ENCODE data around the gene FEV. TPM values are rescaled to one million over a fixed set of nuclear protein-coding genes. Genes with fewer than 3 reads are reported as not detected.
A peak's percentile ranks its signal among the peaks of the same experiment; 100 is the strongest.

Gene FEV
- total and polyA plus RNA-seq, 3 experiments from 2014 or later, result not detected

- no peaks in the 10 kb centered on the region for H3K9me3 ChIP-seq (ENCODE audit: low read length)
- no peaks in the 10 kb centered on the region for H3K4me1 ChIP-seq (ENCODE audit: insufficient read depth, low read length)
- H3K36me3 ChIP-seq (ENCODE audit: insufficient read depth, low read length), result no peaks in the 10 kb centered on the region
- H3K36me3 Mint-ChIP-seq, result no peaks in the 10 kb centered on the region
- CTCF ChIA-PET, result interaction anchor here (1.2 to 4.5 kb wide), 2 partner anchors 11 to 129 kb away, joined by 4 to 65 read pairs; partner anchors contain the start of gene NHEJ1
- H3K27ac ChIP-seq (ENCODE audit: low read depth, low read length), result no peak overlapping the region
- H3K27me3 Mint-ChIP-seq, result peaks cover 14 to 28% of the 10 kb centered on the region in 2 donors
- H3K4me3 Mint-ChIP-seq, result no peak overlapping the region
- no peak for DNase-seq
- POLR2A ChIA-PET, result no interaction called here
- H3K9me3 Mint-ChIP-seq, result no peaks in the 10 kb centered on the region
- no peak overlapping the region for H3K27ac Mint-ChIP-seq
- peaks cover 4% of the 10 kb centered on the region for H3K27me3 ChIP-seq (ENCODE audit: insufficient read depth, low read length, poor library complexity, severe bottlenecking)
- H3K4me1 Mint-ChIP-seq, result no peaks in the 10 kb centered on the region
- no peak overlapping the region for H3K4me3 ChIP-seq (ENCODE audit: low read length)
Measured at GRCh38 chr2:219027511-219028055, 42.6 kb upstream of the FEV start.

- Histone ChIP-seq H3K4me1 (ENCODE audit: insufficient read depth, low read length) (no peaks in the 10 kb centered on the region), H3K4me3 (ENCODE audit: low read length) (no peak overlapping the region), H3K27me3 (ENCODE audit: insufficient read depth, low read length, poor library complexity, severe bottlenecking) (peaks cover 4% of the 10 kb centered on the region), H3K36me3 (ENCODE audit: insufficient read depth, low read length) (no peaks in the 10 kb centered on the region), H3K9me3 (ENCODE audit: low read length) (no peaks in the 10 kb centered on the region), H3K27ac (ENCODE audit: low read depth, low read length) (no peak overlapping the region)
- H3K9me3 Mint-ChIP-seq, result no peaks in the 10 kb centered on the region
- no peak overlapping the region for H3K4me3 Mint-ChIP-seq
- POLR2A ChIA-PET, result no interaction called here
- no peaks in the 10 kb centered on the region for H3K36me3 Mint-ChIP-seq
- H3K27ac Mint-ChIP-seq, result no peak overlapping the region
- H3K27me3 Mint-ChIP-seq, result peaks cover 10 to 24% of the 10 kb centered on the region in 2 donors
- CTCF ChIA-PET, result interaction anchor here (1.2 to 1.5 kb wide), 2 partner anchors 10 to 22 kb away, joined by 3 to 4 read pairs; no protein-coding TSS in a partner anchor
- no peaks in the 10 kb centered on the region for H3K4me1 Mint-ChIP-seq
- no peak for DNase-seq
Measured at GRCh38 chr2:219026946-219027345, 42.0 kb upstream of the FEV start.

- ChIA-PET POLR2A (no interaction called here), CTCF (interaction anchor here (1.5 to 2.5 kb wide), 3 partner anchors 21 to 46 kb away, joined by 3 to 8 read pairs (median 6); no protein-coding TSS in a partner anchor)
- Histone ChIP-seq H3K27me3 (ENCODE audit: insufficient read depth, low read length, poor library complexity, severe bottlenecking) (peaks cover 4% of the 10 kb centered on the region), H3K4me1 (ENCODE audit: insufficient read depth, low read length) (no peaks in the 10 kb centered on the region), H3K4me3 (ENCODE audit: low read length) (no peak overlapping the region), H3K9me3 (ENCODE audit: low read length) (no peaks in the 10 kb centered on the region), H3K27ac (ENCODE audit: low read depth, low read length) (no peak overlapping the region), H3K36me3 (ENCODE audit: insufficient read depth, low read length) (no peaks in the 10 kb centered on the region)
- peaks cover 9 to 19% of the 10 kb centered on the region in 2 donors for H3K27me3 Mint-ChIP-seq
- no peak for DNase-seq
- no peaks in the 10 kb centered on the region for H3K9me3 Mint-ChIP-seq
- H3K4me1 Mint-ChIP-seq, result no peaks in the 10 kb centered on the region
- H3K36me3 Mint-ChIP-seq, result no peaks in the 10 kb centered on the region
- H3K4me3 Mint-ChIP-seq, result no peak overlapping the region
- no peak overlapping the region for H3K27ac Mint-ChIP-seq
Measured at GRCh38 chr2:219025637-219026585, 40.9 kb upstream of the FEV start.

GRCh38 chr2:219024059-219024458 lies 39.1 kb upstream of the FEV start:
- H3K4me1 Mint-ChIP-seq, result no peaks in the 10 kb centered on the region
- no peak overlapping the region for H3K4me3 ChIP-seq (ENCODE audit: low read length)
- peaks cover 9% of the 10 kb centered on the region in 2 donors for H3K27me3 Mint-ChIP-seq
- DNase-seq, result no peak
- H3K9me3 Mint-ChIP-seq, result no peaks in the 10 kb centered on the region
- H3K36me3 Mint-ChIP-seq, result no peaks in the 10 kb centered on the region
- H3K4me3 Mint-ChIP-seq, result no peak overlapping the region
- no peaks in the 10 kb centered on the region for H3K27me3 ChIP-seq (ENCODE audit: insufficient read depth, low read length, poor library complexity, severe bottlenecking)
- no peaks in the 10 kb centered on the region for H3K4me1 ChIP-seq (ENCODE audit: insufficient read depth, low read length)
- CTCF ChIA-PET, result interaction anchor here (1.8 to 2.5 kb wide), 3 partner anchors 34 to 148 kb away, joined by 3 to 8 read pairs (median 6); no protein-coding TSS in a partner anchor
- no peak overlapping the region for H3K27ac ChIP-seq (ENCODE audit: low read depth, low read length)
- no peak overlapping the region for H3K27ac Mint-ChIP-seq
- POLR2A ChIA-PET, result no interaction called here
- no peaks in the 10 kb centered on the region for H3K36me3 ChIP-seq (ENCODE audit: insufficient read depth, low read length)
- H3K9me3 ChIP-seq (ENCODE audit: low read length), result no peaks in the 10 kb centered on the region

- H3K9me3 ChIP-seq (ENCODE audit: low read length), result no peaks in the 10 kb centered on the region
- Mint-ChIP-seq H3K36me3 (no peaks in the 10 kb centered on the region), H3K4me3 (no peak overlapping the region), H3K4me1 (no peaks in the 10 kb centered on the region), H3K9me3 (no peaks in the 10 kb centered on the region), H3K27me3 (peaks cover 13 to 17% of the 10 kb centered on the region in 2 donors), H3K27ac (no peak overlapping the region)
- H3K27me3 ChIP-seq (ENCODE audit: insufficient read depth, low read length, poor library complexity, severe bottlenecking), result no peaks in the 10 kb centered on the region
- no peaks in the 10 kb centered on the region for H3K4me1 ChIP-seq (ENCODE audit: insufficient read depth, low read length)
- H3K36me3 ChIP-seq (ENCODE audit: insufficient read depth, low read length), result no peaks in the 10 kb centered on the region
- ChIA-PET CTCF (interaction anchor here (1.8 kb wide), 1 partner anchor 147 kb away, joined by 3 read pairs; no protein-coding TSS in a partner anchor), POLR2A (no interaction called here)
- H3K4me3 ChIP-seq (ENCODE audit: low read length), result no peak overlapping the region
- DNase-seq, result no peak
- H3K27ac ChIP-seq (ENCODE audit: low read depth, low read length), result no peak overlapping the region
Measured at GRCh38 chr2:219023045-219023605, 38.1 kb upstream of the FEV start.

GRCh38 chr2:219022616-219023015 lies 37.6 kb upstream of the FEV start:
- no peak overlapping the region for H3K4me3 ChIP-seq (ENCODE audit: low read length)
- no peak overlapping the region for H3K27ac Mint-ChIP-seq
- H3K4me1 Mint-ChIP-seq, result no peaks in the 10 kb centered on the region
- H3K27me3 Mint-ChIP-seq, result peaks cover 13 to 17% of the 10 kb centered on the region in 2 donors
- no peaks in the 10 kb centered on the region for H3K9me3 ChIP-seq (ENCODE audit: low read length)
- H3K4me1 ChIP-seq (ENCODE audit: insufficient read depth, low read length), result no peaks in the 10 kb centered on the region
- ChIA-PET CTCF (interaction anchor here (1.8 kb wide), 1 partner anchor 147 kb away, joined by 3 read pairs; no protein-coding TSS in a partner anchor), POLR2A (no interaction called here)
- no peaks in the 10 kb centered on the region for H3K36me3 ChIP-seq (ENCODE audit: insufficient read depth, low read length)
- DNase-seq, result no peak
- H3K36me3 Mint-ChIP-seq, result no peaks in the 10 kb centered on the region
- H3K4me3 Mint-ChIP-seq, result no peak overlapping the region
- H3K27ac ChIP-seq (ENCODE audit: low read depth, low read length), result no peak overlapping the region
- no peaks in the 10 kb centered on the region for H3K9me3 Mint-ChIP-seq
- H3K27me3 ChIP-seq (ENCODE audit: insufficient read depth, low read length, poor library complexity, severe bottlenecking), result no peaks in the 10 kb centered on the region

GRCh38 chr2:219022041-219022440 lies 37.1 kb upstream of the FEV start:
- Histone ChIP-seq H3K4me3 (ENCODE audit: low read length) (no peak overlapping the region), H3K9me3 (ENCODE audit: low read length) (no peaks in the 10 kb centered on the region), H3K27ac (ENCODE audit: low read depth, low read length) (no peak overlapping the region), H3K4me1 (ENCODE audit: insufficient read depth, low read length) (no peaks in the 10 kb centered on the region), H3K36me3 (ENCODE audit: insufficient read depth, low read length) (no peaks in the 10 kb centered on the region), H3K27me3 (ENCODE audit: insufficient read depth, low read length, poor library complexity, severe bottlenecking) (no peaks in the 10 kb centered on the region)
- Mint-ChIP-seq H3K4me1 (no peaks in the 10 kb centered on the region), H3K27me3 (peaks cover 13 to 17% of the 10 kb centered on the region in 2 donors), H3K27ac (no peak overlapping the region), H3K4me3 (no peak overlapping the region), H3K9me3 (no peaks in the 10 kb centered on the region), H3K36me3 (no peaks in the 10 kb centered on the region)
- no peak for DNase-seq
- CTCF ChIA-PET, result no interaction called here
- POLR2A ChIA-PET, result no interaction called here

GRCh38 chr2:219021591-219021990 lies 36.6 kb upstream of the FEV start:
- peak in 1 of 5 donors; percentile 31 for DNase-seq
- Mint-ChIP-seq H3K27me3 (peaks cover 13 to 19% of the 10 kb centered on the region in 2 donors), H3K27ac (no peak overlapping the region), H3K9me3 (no peaks in the 10 kb centered on the region), H3K36me3 (no peaks in the 10 kb centered on the region), H3K4me1 (no peaks in the 10 kb centered on the region), H3K4me3 (no peak overlapping the region)
- no peaks in the 10 kb centered on the region for H3K4me1 ChIP-seq (ENCODE audit: insufficient read depth, low read length)
- no peak overlapping the region for H3K4me3 ChIP-seq (ENCODE audit: low read length)
- no peaks in the 10 kb centered on the region for H3K27me3 ChIP-seq (ENCODE audit: insufficient read depth, low read length, poor library complexity, severe bottlenecking)
- ChIA-PET CTCF (interaction anchor here (0.7 kb wide), 1 partner anchor 71 kb away, joined by 4 read pairs; no protein-coding TSS in a partner anchor), POLR2A (no interaction called here)
- no peaks in the 10 kb centered on the region for H3K9me3 ChIP-seq (ENCODE audit: low read length)
- no peaks in the 10 kb centered on the region for H3K36me3 ChIP-seq (ENCODE audit: insufficient read depth, low read length)
- H3K27ac ChIP-seq (ENCODE audit: low read depth, low read length), result no peak overlapping the region
